HUES48 (cell line): Measurements from ENCODE around the gene TROAP.
A peak's percentile ranks its signal among the peaks of the same experiment; 100 is the strongest.

Experiments used
- H3K27ac ChIP-seq: one replicate; pipeline ENCODE4 v1.7.0; 2013; ENCODE audit warnings: low read depth, low read length, inconsistent platforms
- H3K27me3 ChIP-seq: 2 replicates; pipeline ENCODE4 v1.6.1; 2013; ENCODE audit warnings: mild to moderate bottlenecking, low read length; ENCODE audit not compliant: control insufficient read depth, insufficient read depth
- H3K36me3 ChIP-seq: 2 replicates; pipeline ENCODE4 v1.6.1; 2013; ENCODE audit warnings: low read length; ENCODE audit not compliant: control insufficient read depth, insufficient read depth
- H3K4me1 ChIP-seq: 2 replicates; pipeline ENCODE4 v1.6.1; 2013; ENCODE audit warnings: mild to moderate bottlenecking, low read length; ENCODE audit not compliant: control insufficient read depth, insufficient read depth
- H3K4me3 ChIP-seq: 2 replicates; pipeline ENCODE4 v1.5.1; 2013; ENCODE audit warnings: mild to moderate bottlenecking, low read depth, low read length
- H3K9ac ChIP-seq: 2 replicates; pipeline ENCODE4 v1.6.1; 2013; ENCODE audit warnings: mild to moderate bottlenecking, low read depth, low read length, moderate library complexity
- H3K9me3 ChIP-seq: 2 replicates; pipeline ENCODE4 v1.6.1; 2013; ENCODE audit warnings: low read length; ENCODE audit not compliant: control insufficient read depth, insufficient read depth

Gene TROAP

DNA sequence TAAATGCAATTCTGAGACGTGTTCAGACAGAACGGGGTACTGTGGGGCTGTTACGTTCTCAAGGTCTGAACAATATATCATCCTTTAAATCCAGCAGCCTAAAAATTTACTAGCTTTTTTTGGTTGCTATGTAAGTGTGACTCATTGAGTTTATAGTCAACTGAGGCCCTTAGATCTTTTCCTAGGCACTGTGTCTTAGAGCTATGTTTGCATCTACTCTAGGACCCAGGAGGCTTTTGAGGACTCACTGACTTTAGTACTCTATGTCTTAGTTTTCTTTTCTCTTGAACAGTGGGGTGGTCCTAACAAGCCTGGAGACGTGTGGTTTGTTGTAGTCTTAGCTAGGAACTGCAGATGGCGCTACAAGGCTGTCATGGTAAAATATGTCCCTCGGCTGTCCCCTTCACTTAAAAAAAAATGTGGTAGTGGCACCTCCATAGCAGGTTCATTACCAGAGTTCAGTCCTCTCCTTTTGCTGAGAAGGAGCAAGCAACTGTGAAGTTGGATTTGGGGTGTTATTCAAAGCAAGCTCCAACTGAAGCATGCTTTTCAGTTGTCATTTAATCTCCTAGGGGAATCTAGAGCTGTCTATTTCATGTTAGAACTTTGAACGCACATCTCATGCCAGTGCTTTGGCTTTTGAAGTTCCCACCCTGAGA, 35.6 kb downstream of the TROAP start:
- no peak overlapping the region for H3K9ac ChIP-seq
- no peak overlapping the region for H3K4me3 ChIP-seq
- no peak overlapping the region for H3K27ac ChIP-seq

DNA sequence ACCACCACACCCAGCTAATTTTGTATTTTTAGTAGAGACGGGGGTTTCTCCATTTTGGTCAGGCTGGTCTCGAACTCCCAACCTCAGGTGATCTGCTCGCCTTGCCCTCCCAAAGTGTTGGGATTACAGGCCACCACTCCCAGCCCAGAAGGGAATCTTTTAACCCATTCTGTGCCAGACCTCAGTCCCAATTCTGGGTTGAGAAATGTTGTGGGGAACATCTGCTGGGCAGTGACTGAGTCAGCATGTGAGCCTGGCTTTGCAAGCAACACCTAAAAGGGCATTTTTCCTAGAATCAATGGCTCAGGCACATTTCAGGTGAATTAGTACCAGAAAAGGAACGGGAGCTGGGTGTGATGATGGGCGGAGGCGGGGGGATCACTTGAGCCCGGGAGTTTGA, 36.6 kb downstream of the TROAP start:
- no peak overlapping the region for H3K9ac ChIP-seq
- H3K4me3 ChIP-seq: no peak overlapping the region
- H3K36me3 ChIP-seq: no peaks in the 10 kb centered on the region
- H3K27me3 ChIP-seq: peaks cover under 1% of the 10 kb centered on the region; the same call in 1 of the 2 replicates
- no peak overlapping the region for H3K27ac ChIP-seq
- no peaks in the 10 kb centered on the region for H3K4me1 ChIP-seq
- H3K9me3 ChIP-seq: no peaks in the 10 kb centered on the region

More for the DNA sequence above, 35.6 kb downstream of the TROAP start:
- Histone ChIP-seq H3K4me1 (no peaks in the 10 kb centered on the region), H3K27me3 (no peaks in the 10 kb centered on the region), H3K36me3 (no peaks in the 10 kb centered on the region), H3K9me3 (no peaks in the 10 kb centered on the region)

DNA sequence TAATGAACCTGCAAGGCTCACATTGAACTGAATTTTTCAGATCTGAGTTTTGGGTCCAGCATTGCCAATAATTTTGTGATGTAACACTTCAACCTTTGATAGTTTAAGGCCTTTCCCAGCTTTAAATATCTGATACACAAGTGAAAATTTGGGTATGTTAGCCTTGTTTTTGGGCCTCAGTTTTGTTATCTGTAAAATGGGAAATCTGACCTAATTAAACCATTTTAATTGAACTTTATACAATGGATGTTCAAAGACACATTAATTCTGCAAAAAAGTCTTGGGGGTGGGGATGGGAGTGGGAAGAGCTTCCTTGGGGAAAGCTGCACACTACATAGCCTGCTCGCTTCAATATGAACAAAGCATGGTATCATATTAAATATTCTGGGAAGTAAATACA, 39.0 kb downstream of the TROAP start:
- Histone ChIP-seq H3K27ac (no peak overlapping the region), H3K36me3 (no peaks in the 10 kb centered on the region), H3K9me3 (no peaks in the 10 kb centered on the region), H3K9ac (no peak overlapping the region), H3K27me3 (peaks cover 11% of the 10 kb centered on the region; the same call in 1 of the 2 replicates), H3K4me1 (no peaks in the 10 kb centered on the region), H3K4me3 (no peak overlapping the region)

DNA sequence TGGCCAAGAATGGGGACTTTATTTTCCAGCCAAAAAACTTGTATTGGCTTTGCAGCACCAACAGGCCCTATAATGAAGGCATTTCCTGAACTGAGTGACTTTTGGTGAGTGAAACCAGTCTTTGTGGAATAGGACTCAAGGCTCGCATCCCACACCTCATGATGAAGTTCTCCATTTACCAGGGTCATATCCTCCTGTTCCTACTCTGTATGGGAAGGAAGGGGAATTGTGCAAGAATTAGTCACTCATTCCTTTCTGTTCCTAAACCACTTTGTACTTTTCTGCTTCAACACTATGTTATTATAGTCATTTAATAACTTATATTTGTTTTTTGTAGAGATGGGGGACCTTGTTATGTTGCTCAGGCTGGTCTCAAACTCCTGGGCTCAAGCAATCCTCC, 41.9 kb downstream of the TROAP start:
- Histone ChIP-seq H3K9me3 (no peaks in the 10 kb centered on the region), H3K4me1 (peaks cover 13% of the 10 kb centered on the region; the same call in 1 of the 2 replicates), H3K27ac (no peak overlapping the region), H3K27me3 (peaks cover 11% of the 10 kb centered on the region; the same call in 1 of the 2 replicates), H3K4me3 (no peak overlapping the region), H3K9ac (no peak overlapping the region), H3K36me3 (no peaks in the 10 kb centered on the region)

DNA sequence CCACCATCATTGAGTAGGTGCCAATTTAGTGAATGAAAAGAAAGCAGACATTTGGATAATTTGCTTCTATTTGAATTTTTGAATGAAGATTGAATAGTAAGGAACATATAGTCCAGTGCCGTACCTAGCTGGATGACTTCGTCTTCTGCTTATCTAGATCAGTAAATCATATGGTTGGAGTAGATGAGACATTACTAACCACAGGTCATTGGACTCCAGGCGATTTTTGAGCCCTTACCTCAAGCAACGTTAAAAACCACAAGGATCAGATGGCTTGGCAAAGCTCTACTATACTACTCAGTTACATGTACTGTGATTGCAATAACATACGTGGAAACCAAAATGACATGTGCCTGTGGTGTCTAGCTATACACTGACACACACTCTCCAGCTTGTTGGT, 42.5 kb downstream of the TROAP start:
- no peak overlapping the region for H3K9ac ChIP-seq
- H3K27ac ChIP-seq: no peak overlapping the region
- no peaks in the 10 kb centered on the region for H3K36me3 ChIP-seq
- H3K4me3 ChIP-seq: no peak overlapping the region; the same call in 1 of the 2 replicates
- H3K9me3 ChIP-seq: no peaks in the 10 kb centered on the region
- H3K27me3 ChIP-seq: peaks cover 11% of the 10 kb centered on the region; the same call in 1 of the 2 replicates
- H3K4me1 ChIP-seq: peaks cover 14% of the 10 kb centered on the region; the same call in 1 of the 2 replicates

DNA sequence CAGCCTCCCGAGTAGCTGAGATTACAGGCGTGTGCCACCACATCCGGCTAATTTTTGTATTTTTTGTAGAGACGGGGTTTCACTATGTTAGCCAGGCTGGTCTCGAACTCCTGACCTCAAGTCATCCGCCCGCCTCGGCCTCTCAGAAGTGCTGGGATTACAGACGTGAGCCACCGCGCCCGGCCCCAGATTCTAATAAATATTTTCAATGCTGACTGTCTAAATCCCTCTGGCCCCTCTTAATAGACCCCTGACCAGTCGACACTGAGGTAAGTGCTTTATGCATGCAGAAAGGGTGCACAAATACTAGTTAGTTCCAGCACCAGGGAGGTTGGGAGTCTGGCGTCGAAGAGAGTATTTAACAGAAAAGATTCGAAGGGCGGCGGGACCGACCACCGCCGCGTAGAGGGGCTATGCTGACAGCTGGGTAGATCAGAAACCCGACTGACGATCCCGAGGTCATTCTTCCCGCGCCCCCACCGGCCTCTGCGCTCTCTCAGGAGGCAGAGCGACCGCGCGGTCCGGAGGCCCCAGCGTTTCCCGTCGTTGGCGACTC, 43.1 kb downstream of the TROAP start:
- peak overlapping the region; percentile 93 for H3K4me3 ChIP-seq
- no peaks in the 10 kb centered on the region for H3K9me3 ChIP-seq
- H3K36me3 ChIP-seq: no peaks in the 10 kb centered on the region
- peaks cover 14% of the 10 kb centered on the region; the same call in 1 of the 2 replicates for H3K4me1 ChIP-seq
- H3K27me3 ChIP-seq: peaks cover 11% of the 10 kb centered on the region; the same call in 1 of the 2 replicates
- peak overlapping the region; percentile 97 for H3K9ac ChIP-seq
- peak overlapping the region; percentile 99 for H3K27ac ChIP-seq

DNA sequence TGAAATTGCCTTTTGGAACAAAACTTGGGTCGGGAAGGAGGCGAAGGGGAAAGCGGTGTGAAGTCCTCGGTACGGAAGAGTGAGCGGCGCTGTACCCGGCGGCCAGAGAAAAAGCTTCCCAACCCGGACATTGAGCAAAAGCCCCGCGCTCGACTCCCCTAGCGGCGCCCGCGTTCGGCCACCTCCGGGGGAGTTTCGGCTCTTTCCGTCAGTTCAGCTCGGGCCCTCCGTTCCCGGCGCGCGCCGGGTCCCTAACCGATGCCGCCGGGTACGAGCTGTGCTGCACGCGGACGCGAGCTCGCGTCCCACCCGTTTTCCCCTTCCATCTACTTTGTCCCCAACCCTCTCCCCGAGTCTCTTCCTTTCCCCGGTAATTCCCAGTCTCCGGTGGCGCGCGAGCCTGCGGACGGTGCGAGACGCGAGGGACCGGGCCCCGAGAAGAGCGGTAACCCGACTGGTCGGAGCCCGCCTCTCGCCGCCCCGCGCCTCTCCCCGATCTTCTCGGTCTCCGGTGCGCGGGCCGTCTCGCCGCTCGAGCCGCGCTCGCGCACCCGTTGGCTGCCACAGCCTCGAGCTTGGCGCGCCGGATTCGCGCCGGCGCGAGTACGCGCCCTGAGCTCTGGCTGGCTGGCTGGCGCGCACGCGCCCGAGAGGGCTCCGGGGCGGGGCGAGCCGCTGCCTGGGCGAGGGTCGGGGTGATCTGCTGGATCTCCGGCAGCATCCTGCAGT, 43.8 kb downstream of the TROAP start:
- Histone ChIP-seq H3K4me1 (peaks cover 14% of the 10 kb centered on the region; the same call in 1 of the 2 replicates), H3K4me3 (peak overlapping the region; percentile 93)

DNA sequence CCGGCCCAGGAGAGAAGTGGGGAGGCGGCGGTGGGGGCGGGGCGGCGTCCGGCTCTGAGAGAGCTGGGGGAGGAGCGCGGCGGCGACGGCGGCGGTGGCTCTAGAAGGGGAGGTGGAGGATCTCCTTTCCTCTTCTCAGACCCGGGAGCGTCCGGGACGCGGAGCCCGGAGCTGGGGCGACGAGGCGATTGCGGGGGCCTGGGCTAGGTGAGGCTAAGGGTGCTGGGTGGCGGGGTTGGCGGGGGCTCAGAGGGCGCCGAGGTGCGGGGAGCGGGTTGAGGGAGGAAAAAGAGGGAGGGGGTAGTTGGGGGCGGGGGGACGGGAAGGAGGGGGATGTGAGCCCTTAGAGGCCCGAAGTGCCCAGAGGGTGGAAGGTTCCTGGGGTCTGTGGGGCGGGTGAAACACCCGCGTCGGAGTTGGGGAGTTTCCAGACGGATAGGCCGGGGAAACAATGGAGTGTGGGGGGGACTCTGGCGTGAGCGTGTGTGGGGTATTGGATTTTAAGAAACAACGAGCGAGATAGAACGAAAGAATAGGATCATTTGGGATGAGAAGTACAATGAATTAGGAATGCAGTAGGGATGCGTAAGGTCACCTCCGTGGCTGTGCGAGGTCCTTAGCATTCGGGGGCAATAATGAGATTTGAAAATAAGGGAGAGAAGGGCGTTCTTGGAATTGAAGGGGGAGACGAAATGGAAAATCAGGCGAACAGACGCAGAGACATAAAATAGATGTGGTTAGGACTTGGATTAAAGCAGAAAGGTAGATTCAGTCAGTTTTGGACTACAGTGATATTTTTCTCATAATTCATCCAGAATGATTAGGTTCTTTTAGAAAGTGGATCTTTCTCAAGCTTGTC, 44.6 kb downstream of the TROAP start, which contains the start of gene SPATS2:
Gene SPATS2 (plus strand): TSS at position 82 of the 859 bp plus-strand sequence. CDS start 93,551 bp downstream, outside the sequence.
- peaks cover 14% of the 10 kb centered on the region; the same call in 1 of the 2 replicates for H3K4me1 ChIP-seq
- H3K36me3 ChIP-seq: no peaks in the 10 kb centered on the region
- peak within 1 kb of the TSS; percentile 97 for H3K9ac ChIP-seq
- no peaks in the 10 kb centered on the region for H3K9me3 ChIP-seq
- peak within 1 kb of the TSS; percentile 99 for H3K27ac ChIP-seq
- H3K4me3 ChIP-seq: peak within 1 kb of the TSS; percentile 93
- H3K27me3 ChIP-seq: peaks cover 11% of the 10 kb centered on the region; the same call in 1 of the 2 replicates

More for the DNA sequence above, 43.8 kb downstream of the TROAP start:
- H3K9me3 ChIP-seq: no peaks in the 10 kb centered on the region
- H3K27me3 ChIP-seq: peaks cover 11% of the 10 kb centered on the region; the same call in 1 of the 2 replicates
- peak overlapping the region; percentile 99 for H3K27ac ChIP-seq
- peak overlapping the region; percentile 97 for H3K9ac ChIP-seq
- H3K36me3 ChIP-seq: no peaks in the 10 kb centered on the region

DNA sequence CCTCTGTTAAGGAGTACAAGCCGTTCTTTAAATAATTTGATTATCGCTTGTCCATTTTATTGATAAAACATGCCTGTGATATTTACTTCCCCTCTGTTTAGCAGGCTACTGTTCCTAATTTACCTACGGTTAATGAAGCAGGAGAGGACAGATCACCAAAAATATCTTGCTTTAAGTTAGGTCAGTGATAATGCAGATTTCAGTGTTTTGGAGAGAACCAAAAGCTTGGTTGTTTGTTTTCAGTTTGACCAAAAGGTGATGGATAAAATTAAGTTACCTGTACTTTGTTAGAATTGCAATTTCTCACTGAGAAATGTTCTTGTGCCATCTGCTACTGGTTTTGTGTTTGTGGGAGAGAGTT, 45.2 kb downstream of the TROAP start:
- H3K27me3 ChIP-seq: peaks cover 11% of the 10 kb centered on the region; the same call in 1 of the 2 replicates
- peak overlapping the region; percentile 73 for H3K9ac ChIP-seq
- H3K4me3 ChIP-seq: peak overlapping the region; percentile 93
- peak overlapping the region; percentile 99 for H3K27ac ChIP-seq
- H3K9me3 ChIP-seq: no peaks in the 10 kb centered on the region
- H3K4me1 ChIP-seq: peaks cover 14% of the 10 kb centered on the region; the same call in 1 of the 2 replicates
- H3K36me3 ChIP-seq: no peaks in the 10 kb centered on the region
